Thoracic aorta (tissue), 2 donors: Measurements from ENCODE around the gene HPCAL1. TPM values are rescaled to one million over a fixed set of nuclear protein-coding genes. Genes with fewer than 3 reads are reported as not detected.

ENCODE experiments used
- ATAC-seq: fragments of 150-250 bp; one replicate; pipeline ENCODE4 v1.8.0; 2017; ENCODE audit warnings: low read depth; ENCODE audit not compliant: insufficient number of reproducible peaks, low FRiP score
- DNase-seq: peaks from one replicate; pipeline ENCODE4 v3.0.0-alpha.2; 2020; ENCODE audit warnings: low spot score
- H3K27ac ChIP-seq, 2 donors: fragments of 200-600 bp; sonication (generic); 1 replicate in 1 of 2; 2 replicates in 1 of 2; pipeline ENCODE4 v1.5.1; 2016; ENCODE audit warnings: mild to moderate bottlenecking in 2 of 2, moderate library complexity in 2 of 2
- H3K27me3 ChIP-seq: fragments of 200-600 bp; sonication (generic); replicated peaks from 2 replicates; pipeline ENCODE4 v1.6.0; 2016; ENCODE audit warnings: mild to moderate bottlenecking; ENCODE audit not compliant: insufficient read depth
- H3K36me3 ChIP-seq: fragments of 200-600 bp; sonication (generic); one replicate; pipeline ENCODE4 v1.5.1; 2016
- H3K4me1 ChIP-seq, 2 donors: fragments of 200-600 bp; sonication (generic); 1 replicate in 1 of 2; 2 replicates in 1 of 2; pipeline versions ENCODE4 v1.5.1 to v1.6.0; 2016; ENCODE audit warnings: low read depth in 2 of 2, mild to moderate bottlenecking in 1 of 2; ENCODE audit not compliant: control insufficient read depth in 1 of 2
- H3K4me3 ChIP-seq: fragments of 200-600 bp; sonication (generic); 2 replicates; pipeline ENCODE4 v1.5.1; 2016; ENCODE audit warnings: mild to moderate bottlenecking
- H3K9me3 ChIP-seq: fragments of 200-600 bp; sonication (generic); 2 replicates; pipeline ENCODE4 v1.5.1; 2016
- CTCF ChIP-seq: fragments of 200-600 bp; sonication (generic); IDR thresholded peaks from one replicate; pipeline ENCODE4 v1.5.1; 2019; ENCODE audit warnings: antibody characterized with exemption
- total RNA-seq, 2 donors: library from RNA; depleted of rRNA; stranded (reverse); fragments of >200 nt; gene quantifications; one replicate each; pipeline versions ENCODE4 v1.1.0 to v1.2.3, GENCODE V29; 2016

Gene HPCAL1
- total RNA-seq, 2 donors from 2014 or later, result 34.6 to 50.2 TPM

GRCh38 chr2:10423400-10423774 is 120.7 kb downstream of the HPCAL1 start:
- ATAC-seq (no peak), DNase-seq (no peak)
- Histone ChIP-seq H3K36me3 (no peaks in the 10 kb centered on the region), H3K27me3 (no peaks in the 10 kb centered on the region), H3K9me3 (no peaks in the 10 kb centered on the region), H3K4me3 (no peak overlapping the region), H3K27ac (no peak overlapping the region), H3K4me1 (no peaks in the 10 kb centered on the region)
- no peak for TF ChIP-seq CTCF

GRCh38 chr2:10424051-10424450 is 121.3 kb downstream of the HPCAL1 start:
- no peak overlapping the region for H3K27ac ChIP-seq
- H3K4me3 ChIP-seq, result no peak overlapping the region
- no peak for ATAC-seq
- no peak for DNase-seq
- H3K9me3 ChIP-seq, result no peaks in the 10 kb centered on the region
- H3K27me3 ChIP-seq, result no peaks in the 10 kb centered on the region
- TF ChIP-seq CTCF, result no peak
- no peaks in the 10 kb centered on the region for H3K4me1 ChIP-seq
- no peaks in the 10 kb centered on the region for H3K36me3 ChIP-seq

DNA sequence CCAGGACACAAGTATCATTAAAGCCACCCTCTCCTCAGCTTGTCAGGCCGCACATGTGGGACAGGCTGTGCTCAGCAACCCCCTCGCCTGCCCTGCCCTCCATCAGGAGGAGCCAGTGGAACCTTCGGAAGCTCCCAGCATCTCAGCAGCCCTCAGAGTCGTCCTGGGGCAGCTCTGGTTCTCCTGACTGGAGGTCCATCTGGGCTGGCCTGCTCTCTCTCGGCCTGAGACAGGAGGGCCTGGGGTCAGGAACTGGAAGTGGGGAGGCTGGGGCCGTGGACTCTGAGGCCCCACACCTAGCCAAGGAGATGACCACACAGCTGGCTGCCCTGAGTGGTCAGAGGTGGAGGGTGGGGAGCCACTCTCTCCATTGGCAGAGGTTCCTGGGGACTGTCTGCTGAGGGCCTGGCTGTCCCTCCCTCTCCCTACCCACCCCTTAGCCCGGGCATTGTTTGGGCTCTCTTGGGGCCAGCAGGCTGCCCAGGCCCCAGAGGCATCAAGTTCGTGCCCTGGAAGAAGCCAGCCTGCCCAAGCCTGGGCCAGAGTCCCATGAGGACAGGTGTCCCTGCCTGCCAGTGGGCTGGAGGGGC is 122.3 kb downstream of the HPCAL1 start:
- ATAC-seq (no peak), DNase-seq (no peak)
- Histone ChIP-seq H3K4me1 (no peaks in the 10 kb centered on the region), H3K27ac (no peak overlapping the region), H3K4me3 (no peak overlapping the region), H3K9me3 (no peaks in the 10 kb centered on the region), H3K27me3 (no peaks in the 10 kb centered on the region), H3K36me3 (no peaks in the 10 kb centered on the region)
- no peak for TF ChIP-seq CTCF

- Histone ChIP-seq H3K36me3 (no peaks in the 10 kb centered on the region), H3K4me3 (no peak overlapping the region), H3K27ac (no peak overlapping the region), H3K4me1 (no peaks in the 10 kb centered on the region), H3K27me3 (no peaks in the 10 kb centered on the region), H3K9me3 (no peaks in the 10 kb centered on the region)
- no peak for TF ChIP-seq CTCF
- no peak for DNase-seq
- no peak for ATAC-seq
Observed at GRCh38 chr2:10425699-10426098, 123.0 kb downstream of the HPCAL1 start.

GRCh38 chr2:10426726-10427617 is 124.3 kb downstream of the HPCAL1 start:
- H3K9me3 ChIP-seq, result no peaks in the 10 kb centered on the region
- no peaks in the 10 kb centered on the region for H3K27me3 ChIP-seq
- TF ChIP-seq CTCF, result no peak
- H3K27ac ChIP-seq, result no peak overlapping the region
- H3K36me3 ChIP-seq, result no peaks in the 10 kb centered on the region
- DNase-seq (no peak), ATAC-seq (no peak)
- H3K4me1 ChIP-seq, result peaks cover 0 to 2% of the 10 kb centered on the region in 2 donors
- no peak overlapping the region for H3K4me3 ChIP-seq
